Stimulated activated CD4-positive, alpha-beta T cell treated with anti-CD3 and anti-CD28 coated beads, TNF-alpha, amount 100 ng/mL, for 1 hour (primary cell): ENCODE results near the gene HSPG2.
"Not testable (repeated sequence)": the region's sequence is repeated elsewhere in the genome, so short reads cannot be mapped to it uniquely, and the experiment has no call there.

ENCODE experiments used
- DNase-seq, 3 donors: peaks; one replicate each; pipeline ENCODE4 v3.0.0-alpha.2; 2020; ENCODE audit warnings: low read depth in 3 of 3, low spot score in 1 of 3

Gene HSPG2

GRCh38 chr1:21937034-21937371, at the start of gene HSPG2:
Gene HSPG2, minus strand, starts transcription at chr1:21937310. Its CDS starts 93 bp downstream, at chr1:21937217.
- DNase-seq: no peak

GRCh38 chr1:21986386-21986785, 49.3 kb upstream of the HSPG2 start:
- DNase-seq: not testable (repeated sequence)

GRCh38 chr1:21985893-21986292, 48.8 kb upstream of the HSPG2 start:
- DNase-seq: not testable (repeated sequence)

GRCh38 chr1:21983539-21983938, 46.4 kb upstream of the HSPG2 start:
- not testable (repeated sequence) for DNase-seq

GRCh38 chr1:21982122-21982521, 45.0 kb upstream of the HSPG2 start:
- not testable (repeated sequence) for DNase-seq

DNA sequence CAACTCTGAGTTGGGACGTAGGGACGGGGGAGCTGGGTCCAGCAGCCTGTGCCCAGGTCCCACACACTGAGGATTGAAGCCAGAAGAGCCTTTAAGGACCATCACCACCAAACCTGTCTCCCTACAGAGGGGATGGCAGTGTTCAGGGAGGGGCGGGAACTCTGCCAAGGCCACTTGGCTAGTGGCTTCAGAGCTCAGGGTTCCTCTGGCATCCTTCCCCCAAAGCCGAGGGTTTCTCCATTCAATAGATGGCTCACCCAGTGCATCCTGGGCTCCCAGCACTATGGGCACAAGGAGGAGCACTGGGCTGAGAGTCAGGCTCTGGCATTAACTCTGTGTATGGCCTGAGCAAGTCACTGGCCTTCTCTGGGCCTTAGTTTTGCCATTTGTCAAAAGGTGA, 44.1 kb upstream of the HSPG2 start:
- DNase-seq: not testable (repeated sequence)

- DNase-seq: not testable (repeated sequence)
These were observed 43.6 kb upstream of the HSPG2 start for GRCh38 chr1:21980515-21981220.

DNA sequence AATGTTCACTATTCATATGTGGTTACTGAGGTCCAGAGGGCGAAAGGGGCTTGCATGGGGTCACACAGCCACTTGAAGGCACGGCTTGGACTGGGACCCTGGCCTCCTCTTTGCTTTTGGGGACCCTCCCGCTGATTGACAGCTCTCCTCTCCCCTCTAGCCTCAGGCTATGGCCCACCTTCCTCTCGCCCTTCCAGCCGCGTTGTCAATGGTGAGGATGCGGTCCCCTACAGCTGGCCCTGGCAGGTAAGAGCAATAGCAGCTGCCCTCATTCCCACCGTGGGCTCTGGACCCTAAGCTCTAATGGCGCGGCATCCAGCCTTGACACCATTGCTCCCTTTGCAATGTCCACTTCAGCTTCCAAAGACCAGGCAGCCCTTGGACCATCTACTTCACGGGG, 41.1 kb upstream of the HSPG2 start:
- DNase-seq: not testable (repeated sequence)

DNA sequence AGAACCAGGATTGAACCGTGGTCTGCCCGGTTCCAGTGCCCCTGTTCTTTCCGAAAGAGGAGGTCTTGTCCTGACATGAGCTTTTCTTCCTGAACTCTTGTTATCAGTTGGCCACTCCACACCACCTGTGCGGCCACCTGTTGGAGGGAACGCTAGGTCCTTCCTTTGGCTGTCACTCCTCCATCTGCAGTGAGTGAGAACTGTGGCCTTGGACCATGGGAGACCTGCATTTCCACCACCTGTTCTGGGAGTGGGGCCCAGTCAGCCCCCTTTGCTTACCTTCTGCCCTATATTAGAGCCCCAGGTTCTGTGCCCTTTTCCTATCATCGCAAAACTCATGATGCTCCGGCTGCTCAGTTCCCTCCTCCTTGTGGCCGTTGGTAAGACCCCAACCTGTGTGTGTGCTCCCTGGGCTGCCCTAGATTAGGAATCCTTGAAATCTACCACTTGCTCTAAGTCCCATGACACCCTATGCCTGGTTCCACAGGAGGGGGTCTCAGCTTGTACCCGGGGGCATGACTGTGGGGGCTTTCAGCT, 39.7 kb upstream of the HSPG2 start, which contains the start of gene CELA3B:
TSS of gene CELA3B (plus strand) at position 320 of the 537 bp plus-strand sequence. CDS start at position 338, 18 bp downstream.
- DNase-seq: not testable (repeated sequence)

GRCh38 chr1:21975296-21975695, 38.2 kb upstream of the HSPG2 start:
- DNase-seq: not testable (repeated sequence)

- not testable (repeated sequence) for DNase-seq
These were observed 37.6 kb upstream of the HSPG2 start for GRCh38 chr1:21974699-21975098.

GRCh38 chr1:21973948-21974347, 36.8 kb upstream of the HSPG2 start:
- DNase-seq: not testable (repeated sequence)

DNA sequence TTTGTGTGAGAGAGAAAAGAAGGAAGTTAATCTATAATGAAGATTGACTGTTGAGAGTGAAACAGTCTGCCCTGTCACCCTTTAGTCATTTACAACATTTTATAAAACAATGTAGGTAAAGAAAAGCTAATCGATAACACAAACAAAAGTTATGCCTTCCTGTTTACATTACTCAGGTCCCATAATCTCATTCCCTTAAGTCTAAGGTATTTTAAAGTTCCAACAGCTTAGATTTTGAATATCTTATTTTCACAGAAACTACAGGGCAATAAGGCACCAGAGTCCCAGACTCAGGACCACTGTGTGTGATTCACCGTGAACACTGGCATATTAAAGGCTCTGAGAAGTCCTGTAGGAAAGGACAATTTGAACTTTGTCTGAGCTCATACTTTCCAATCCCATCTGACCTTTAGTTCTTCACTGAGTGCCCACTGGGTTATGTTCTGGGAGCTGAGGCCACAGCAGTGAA, 35.9 kb upstream of the HSPG2 start:
- DNase-seq: not testable (repeated sequence)

GRCh38 chr1:21970523-21970922, 33.4 kb upstream of the HSPG2 start:
- DNase-seq: not testable (repeated sequence)

GRCh38 chr1:21969066-21969465, 32.0 kb upstream of the HSPG2 start:
- DNase-seq: not testable (repeated sequence)

DNA sequence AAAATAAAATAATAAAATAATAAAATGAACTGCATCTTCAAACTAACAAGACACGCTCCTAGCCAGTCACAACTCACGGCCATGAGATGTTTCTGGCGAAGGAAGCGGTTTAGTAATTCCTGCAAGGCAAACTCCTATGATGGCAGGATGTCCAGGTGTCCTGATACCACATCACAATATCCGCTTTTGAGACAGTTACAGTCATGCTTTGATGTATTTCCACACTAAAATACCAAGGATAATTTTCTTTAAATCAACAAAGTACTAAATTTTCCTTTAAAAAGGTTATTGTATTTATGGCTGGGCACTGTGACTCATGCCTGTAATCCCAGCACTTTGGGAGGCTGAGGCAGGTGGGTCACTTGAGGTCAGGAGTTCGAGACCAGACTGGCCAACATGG, 30.1 kb upstream of the HSPG2 start:
- not testable (repeated sequence) for DNase-seq

DNA sequence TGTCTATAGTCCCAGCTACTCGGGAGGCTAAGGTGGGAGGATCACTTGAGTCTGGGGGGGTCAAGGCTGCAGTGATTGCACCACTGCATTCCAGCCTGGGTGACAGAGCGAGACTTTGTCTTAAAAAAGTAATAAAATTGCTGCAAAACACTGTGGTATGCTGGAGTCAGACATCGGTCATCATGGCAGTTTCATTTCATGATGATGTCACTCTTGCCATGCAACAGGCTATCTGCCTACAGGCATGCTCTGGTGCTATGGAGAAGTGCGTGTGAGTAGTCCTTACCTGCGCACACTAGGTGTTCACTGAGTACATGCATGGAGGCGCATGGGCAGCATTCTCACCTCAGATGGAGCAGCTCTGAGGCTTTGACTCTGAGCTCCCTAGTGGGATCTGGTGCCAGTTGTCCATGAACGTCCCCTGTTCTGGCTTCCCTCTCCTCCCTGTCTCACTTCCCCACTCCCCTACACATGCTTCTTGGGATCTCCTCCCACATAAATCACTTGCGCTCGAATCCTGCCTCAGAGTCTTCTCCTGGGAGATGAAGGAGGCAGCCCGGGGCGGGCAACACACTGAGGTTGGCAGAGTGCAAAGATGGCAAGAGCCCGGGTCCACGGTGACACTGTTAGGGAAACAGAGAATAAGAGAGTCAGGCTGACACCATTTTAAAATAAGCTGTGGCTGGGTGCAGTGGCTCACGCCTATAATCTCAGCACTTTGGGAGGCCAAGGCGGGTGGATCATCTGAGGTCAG, 29.3 kb upstream of the HSPG2 start:
- DNase-seq: no peak

- peak; percentile 47 to 84 (median 61) for DNase-seq
These were observed 26.5 kb upstream of the HSPG2 start for GRCh38 chr1:21963477-21964217.

DNA sequence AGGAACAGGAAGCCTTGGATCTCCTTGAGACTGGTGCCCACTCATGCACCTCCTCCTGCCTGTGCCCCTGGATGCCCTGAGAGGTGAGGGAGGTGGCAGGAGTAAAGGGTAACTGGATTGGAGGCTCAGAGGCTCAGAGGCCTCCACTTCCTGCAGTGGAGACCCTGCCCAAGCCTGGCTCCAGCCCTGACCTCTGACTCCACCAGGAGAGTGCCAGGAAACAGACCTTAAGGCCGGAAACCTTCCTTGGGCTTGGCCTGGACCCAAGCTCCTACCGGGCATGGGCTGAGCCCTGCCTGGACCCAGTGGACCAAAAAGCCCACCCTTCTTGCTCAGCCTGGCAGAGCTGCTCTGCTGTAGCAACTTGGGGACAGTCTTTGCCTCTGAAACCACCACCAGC, 24.7 kb upstream of the HSPG2 start:
- no peak for DNase-seq

- no peak for DNase-seq
These were observed 24.2 kb upstream of the HSPG2 start for GRCh38 chr1:21961337-21961736.
